Adrenal gland (tissue), 5 donors: ENCODE measurements around the gene CLIP4.

ENCODE experiments used
- POLR2A ChIP-seq, 2 donors: fragments of 450-650 bp; IDR thresholded peaks; one replicate each; pipeline ENCODE4 v1.6.1; 2017; ENCODE audit warnings: antibody characterized with exemption in 2 of 2, mild to moderate bottlenecking in 2 of 2, moderate library complexity in 1 of 2
- TF ChIP-seq, protein P1 (sequence below), 6 experiments: fragments of 450-650 bp in 4 of 6; fragments of 200-600 bp in 2 of 6; sonication (generic) in 1 of 6; IDR thresholded peaks; 1 replicate in 5 of 6; 2 replicates in 1 of 6; pipeline versions ENCODE4 v1.5.1 to v1.8.0; 2016 to 2021; ENCODE audit warnings: antibody characterized with exemption in 6 of 6, mild to moderate bottlenecking in 2 of 6, moderate library complexity in 1 of 6
- donor health status: DM: no; HTN: no; CAD: no.

DNA sequence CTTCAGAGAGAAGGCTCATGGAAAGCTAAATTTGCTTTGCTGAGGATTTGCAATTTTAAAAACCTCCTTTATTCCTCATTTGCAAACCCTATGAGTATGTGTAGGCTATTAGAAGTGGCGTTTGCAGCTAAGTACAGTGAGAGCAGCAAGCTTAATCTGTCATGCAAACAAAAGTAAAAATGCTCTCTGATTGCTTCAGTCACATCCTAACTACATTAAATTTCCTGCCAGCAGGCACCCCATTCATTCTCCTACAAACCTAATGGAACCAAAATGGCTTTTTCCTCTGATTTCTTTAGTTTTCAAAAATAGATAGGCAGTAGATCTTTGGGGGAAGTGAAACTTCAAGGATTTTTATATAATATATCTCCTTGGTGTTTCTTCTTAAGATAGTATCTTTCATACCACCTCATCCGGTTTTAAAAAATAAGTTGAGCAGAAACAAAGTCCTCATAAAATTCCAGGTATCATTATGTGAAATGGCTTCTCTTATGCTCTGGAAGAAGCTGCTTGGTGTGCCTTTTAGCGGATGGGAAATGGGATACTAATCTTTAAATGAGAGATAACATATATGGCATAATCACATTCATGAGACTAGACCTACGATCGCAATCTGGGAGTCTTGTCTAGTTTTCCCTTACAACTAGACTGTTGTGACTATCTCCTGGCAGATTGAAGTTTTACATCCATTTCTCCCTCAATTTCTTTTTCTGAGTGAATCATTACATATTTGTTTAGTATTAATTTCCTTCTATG is 49.1 kb downstream of the CLIP4 start:
- TF ChIP-seq, protein P1, sequence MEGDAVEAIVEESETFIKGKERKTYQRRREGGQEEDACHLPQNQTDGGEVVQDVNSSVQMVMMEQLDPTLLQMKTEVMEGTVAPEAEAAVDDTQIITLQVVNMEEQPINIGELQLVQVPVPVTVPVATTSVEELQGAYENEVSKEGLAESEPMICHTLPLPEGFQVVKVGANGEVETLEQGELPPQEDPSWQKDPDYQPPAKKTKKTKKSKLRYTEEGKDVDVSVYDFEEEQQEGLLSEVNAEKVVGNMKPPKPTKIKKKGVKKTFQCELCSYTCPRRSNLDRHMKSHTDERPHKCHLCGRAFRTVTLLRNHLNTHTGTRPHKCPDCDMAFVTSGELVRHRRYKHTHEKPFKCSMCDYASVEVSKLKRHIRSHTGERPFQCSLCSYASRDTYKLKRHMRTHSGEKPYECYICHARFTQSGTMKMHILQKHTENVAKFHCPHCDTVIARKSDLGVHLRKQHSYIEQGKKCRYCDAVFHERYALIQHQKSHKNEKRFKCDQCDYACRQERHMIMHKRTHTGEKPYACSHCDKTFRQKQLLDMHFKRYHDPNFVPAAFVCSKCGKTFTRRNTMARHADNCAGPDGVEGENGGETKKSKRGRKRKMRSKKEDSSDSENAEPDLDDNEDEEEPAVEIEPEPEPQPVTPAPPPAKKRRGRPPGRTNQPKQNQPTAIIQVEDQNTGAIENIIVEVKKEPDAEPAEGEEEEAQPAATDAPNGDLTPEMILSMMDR (IDR thresholded peaks at IDR 0.05) = no peak
- TF ChIP-seq POLR2A (IDR thresholded peaks at IDR 0.05) = no peak
